Thyroid gland (tissue), 4 donors: ENCODE measurements around the gene PCP4L1.

ENCODE experiments used
- POLR2A ChIP-seq, 2 donors: fragments of 450-650 bp; IDR thresholded peaks; one replicate each; pipeline ENCODE4 v1.6.1; 2017; ENCODE audit warnings: antibody characterized with exemption in 2 of 2, mild to moderate bottlenecking in 2 of 2, moderate library complexity in 1 of 2
- TF ChIP-seq, protein P1 (sequence below), 6 experiments: fragments of 200-600 bp in 3 of 6; fragments of 450-650 bp in 3 of 6; sonication (generic) in 3 of 6; IDR thresholded peaks; one replicate each; pipeline ENCODE4 v1.5.1; 2016 to 2019; ENCODE audit warnings: antibody characterized with exemption in 6 of 6, mild to moderate bottlenecking in 2 of 6, inconsistent platforms in 1 of 6, moderate library complexity in 1 of 6

DNA sequence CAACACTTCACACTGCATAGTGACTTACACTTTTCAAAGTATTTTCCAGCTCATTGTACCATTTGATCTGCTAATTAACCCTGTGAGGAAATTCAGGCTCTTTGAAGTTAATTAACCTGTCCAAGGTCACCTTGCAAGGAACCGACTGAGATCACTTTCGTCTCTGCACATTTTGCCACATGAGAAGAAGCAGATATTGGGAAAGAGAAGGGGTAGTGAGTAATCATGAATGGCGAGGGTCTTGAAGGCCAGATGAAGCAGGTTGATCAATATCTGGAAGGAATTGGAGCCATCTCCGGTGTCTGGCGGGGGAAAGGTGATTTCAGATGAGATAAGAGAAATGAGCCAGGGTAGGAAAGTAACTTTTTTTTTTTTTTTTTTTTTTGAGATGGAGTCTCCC lies 38.5 kb upstream of the PCP4L1 start:
- TF ChIP-seq, protein P1, sequence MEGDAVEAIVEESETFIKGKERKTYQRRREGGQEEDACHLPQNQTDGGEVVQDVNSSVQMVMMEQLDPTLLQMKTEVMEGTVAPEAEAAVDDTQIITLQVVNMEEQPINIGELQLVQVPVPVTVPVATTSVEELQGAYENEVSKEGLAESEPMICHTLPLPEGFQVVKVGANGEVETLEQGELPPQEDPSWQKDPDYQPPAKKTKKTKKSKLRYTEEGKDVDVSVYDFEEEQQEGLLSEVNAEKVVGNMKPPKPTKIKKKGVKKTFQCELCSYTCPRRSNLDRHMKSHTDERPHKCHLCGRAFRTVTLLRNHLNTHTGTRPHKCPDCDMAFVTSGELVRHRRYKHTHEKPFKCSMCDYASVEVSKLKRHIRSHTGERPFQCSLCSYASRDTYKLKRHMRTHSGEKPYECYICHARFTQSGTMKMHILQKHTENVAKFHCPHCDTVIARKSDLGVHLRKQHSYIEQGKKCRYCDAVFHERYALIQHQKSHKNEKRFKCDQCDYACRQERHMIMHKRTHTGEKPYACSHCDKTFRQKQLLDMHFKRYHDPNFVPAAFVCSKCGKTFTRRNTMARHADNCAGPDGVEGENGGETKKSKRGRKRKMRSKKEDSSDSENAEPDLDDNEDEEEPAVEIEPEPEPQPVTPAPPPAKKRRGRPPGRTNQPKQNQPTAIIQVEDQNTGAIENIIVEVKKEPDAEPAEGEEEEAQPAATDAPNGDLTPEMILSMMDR (IDR thresholded peaks at IDR 0.05), result no peak
- no peak for TF ChIP-seq POLR2A (IDR thresholded peaks at IDR 0.05)
